ENCODE data around the gene RAB3B.

RAB3B gene

DNA sequence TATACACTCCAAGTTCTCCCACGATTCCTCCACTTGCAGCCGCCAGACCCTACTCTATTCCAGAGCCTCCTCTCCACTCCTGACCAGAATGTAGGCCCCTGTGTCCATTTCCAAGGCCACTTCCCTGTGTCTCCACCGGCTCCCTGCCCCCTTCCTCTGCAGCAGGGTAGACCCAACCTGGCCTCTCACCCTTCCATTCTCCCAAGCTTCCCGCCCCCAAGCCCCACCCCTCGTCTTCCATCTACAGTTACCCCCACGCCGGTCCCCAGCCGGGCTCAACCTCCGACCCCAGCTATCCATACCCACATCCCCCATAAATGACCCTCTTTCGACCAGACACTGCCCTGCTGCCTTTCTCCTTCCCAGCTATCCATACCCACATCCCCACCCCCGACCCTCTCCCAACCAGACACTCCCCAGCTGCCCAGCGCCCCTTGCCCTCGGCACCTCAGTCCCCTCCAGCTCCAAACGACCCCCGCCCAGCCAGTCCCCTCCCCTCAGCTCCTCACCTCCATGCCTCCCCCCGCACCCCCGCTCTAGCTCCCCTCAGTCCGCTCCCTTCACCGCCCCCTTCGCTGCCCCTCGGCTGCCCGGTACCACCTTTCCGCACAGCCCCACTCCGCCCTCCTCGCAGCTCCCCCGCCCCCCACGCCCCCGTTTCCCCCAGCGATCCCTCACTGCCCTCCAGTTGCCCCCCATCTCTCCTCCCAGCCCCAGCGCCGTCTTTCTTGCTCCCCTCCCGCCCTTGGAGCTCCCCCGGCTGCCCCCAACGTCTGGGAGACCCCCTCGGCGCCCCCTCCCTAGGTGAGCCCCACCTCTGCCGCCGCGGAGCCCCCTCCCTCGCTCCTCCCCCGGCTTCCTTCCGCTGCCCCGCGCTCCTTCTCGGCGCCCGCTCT lies 670 bp downstream of the RAB3B start:
- TF ChIP-seq EZH2phosphoT487 (IDR thresholded peaks at IDR 0.05; ENCODE audit: low read depth): no peak
- TF ChIP-seq, protein P1, sequence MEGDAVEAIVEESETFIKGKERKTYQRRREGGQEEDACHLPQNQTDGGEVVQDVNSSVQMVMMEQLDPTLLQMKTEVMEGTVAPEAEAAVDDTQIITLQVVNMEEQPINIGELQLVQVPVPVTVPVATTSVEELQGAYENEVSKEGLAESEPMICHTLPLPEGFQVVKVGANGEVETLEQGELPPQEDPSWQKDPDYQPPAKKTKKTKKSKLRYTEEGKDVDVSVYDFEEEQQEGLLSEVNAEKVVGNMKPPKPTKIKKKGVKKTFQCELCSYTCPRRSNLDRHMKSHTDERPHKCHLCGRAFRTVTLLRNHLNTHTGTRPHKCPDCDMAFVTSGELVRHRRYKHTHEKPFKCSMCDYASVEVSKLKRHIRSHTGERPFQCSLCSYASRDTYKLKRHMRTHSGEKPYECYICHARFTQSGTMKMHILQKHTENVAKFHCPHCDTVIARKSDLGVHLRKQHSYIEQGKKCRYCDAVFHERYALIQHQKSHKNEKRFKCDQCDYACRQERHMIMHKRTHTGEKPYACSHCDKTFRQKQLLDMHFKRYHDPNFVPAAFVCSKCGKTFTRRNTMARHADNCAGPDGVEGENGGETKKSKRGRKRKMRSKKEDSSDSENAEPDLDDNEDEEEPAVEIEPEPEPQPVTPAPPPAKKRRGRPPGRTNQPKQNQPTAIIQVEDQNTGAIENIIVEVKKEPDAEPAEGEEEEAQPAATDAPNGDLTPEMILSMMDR (IDR thresholded peaks at IDR 0.05; ENCODE audit: low read depth, low read length): no peak
- no peak overlapping the region for H2AFZ ChIP-seq (ENCODE audit: low read depth, low read length)
- H3K9ac ChIP-seq (ENCODE audit: low read length): no peak overlapping the region
- H3K4me2 ChIP-seq (ENCODE audit: low read length): peak overlapping the region; percentile 48
- no peak overlapping the region for H3K27ac ChIP-seq (ENCODE audit: low read length)
- H3K36me3 ChIP-seq (replicated peaks; ENCODE audit: low read depth, low read length): no peaks in the 10 kb centered on the region
- no peaks in the 10 kb centered on the region for H4K20me1 ChIP-seq (ENCODE audit: insufficient read depth, low read length)
- H3K9me3 ChIP-seq (ENCODE audit: insufficient read depth, low read length): no peaks in the 10 kb centered on the region
- H3K4me1 ChIP-seq (ENCODE audit: low read length): peaks cover 7% of the 10 kb centered on the region
- H3K27me3 ChIP-seq (ENCODE audit: low read depth, low read length): peaks cover 4% of the 10 kb centered on the region; the same call in 1 of the 2 replicates
- no peaks in the 10 kb centered on the region for H3K79me2 ChIP-seq (ENCODE audit: low read length)
- peak overlapping the region; percentile 72 for H3K4me3 ChIP-seq (ENCODE audit: low read length)

- no peaks in the 10 kb centered on the region for H3K79me2 ChIP-seq (ENCODE audit: low read length)
- no peak overlapping the region for H2AFZ ChIP-seq (ENCODE audit: low read depth, low read length)
- no peak overlapping the region for H3K4me3 ChIP-seq (ENCODE audit: low read length)
- H3K4me2 ChIP-seq (ENCODE audit: low read length): no peak overlapping the region
- TF ChIP-seq, protein P1 (IDR thresholded peaks at IDR 0.05; ENCODE audit: low read depth, low read length): no peak
- TF ChIP-seq EZH2phosphoT487 (IDR thresholded peaks at IDR 0.05; ENCODE audit: low read depth): no peak
- no peaks in the 10 kb centered on the region for H4K20me1 ChIP-seq (ENCODE audit: insufficient read depth, low read length)
- no peaks in the 10 kb centered on the region for H3K36me3 ChIP-seq (replicated peaks; ENCODE audit: low read depth, low read length)
- H3K4me1 ChIP-seq (ENCODE audit: low read length): peaks cover 7% of the 10 kb centered on the region
- H3K27me3 ChIP-seq (ENCODE audit: low read depth, low read length): peaks cover 4% of the 10 kb centered on the region; the same call in 1 of the 2 replicates
- no peak overlapping the region for H3K27ac ChIP-seq (ENCODE audit: low read length)
- no peaks in the 10 kb centered on the region for H3K9me3 ChIP-seq (ENCODE audit: insufficient read depth, low read length)
- H3K9ac ChIP-seq (ENCODE audit: low read length): no peak overlapping the region
Observed at GRCh38 chr1:51988254-51988653, 2.2 kb downstream of the RAB3B start.

DNA sequence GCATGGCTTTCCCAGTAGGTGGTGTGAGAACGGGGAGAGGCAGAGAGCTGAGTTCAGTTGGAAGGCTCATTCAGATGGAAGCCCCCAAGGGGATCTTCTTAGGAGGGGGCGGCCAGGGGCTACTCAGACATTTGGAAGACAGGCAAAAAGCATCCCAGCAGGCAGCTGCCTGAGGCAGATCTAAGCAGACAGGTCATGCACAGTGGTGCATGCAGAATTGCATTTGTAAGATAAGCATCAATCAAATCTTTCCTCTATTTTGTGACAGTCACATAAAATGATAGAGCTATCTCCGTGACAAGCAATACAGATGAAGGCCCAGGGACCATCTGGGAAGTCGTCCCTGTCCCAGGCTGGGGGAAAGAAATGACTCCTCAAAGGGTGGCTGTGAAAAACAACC lies 3.8 kb downstream of the RAB3B start:
- Histone ChIP-seq H3K4me2 (ENCODE audit: low read length) (no peak overlapping the region), H3K27me3 (ENCODE audit: low read depth, low read length) (0 out of 2 replicates have a peak, but pooled peaks cover 4% of the 10 kb centered on the region), H3K4me1 (ENCODE audit: low read length) (peaks cover 7% of the 10 kb centered on the region), H3K79me2 (ENCODE audit: low read length) (no peaks in the 10 kb centered on the region), H3K9ac (ENCODE audit: low read length) (no peak overlapping the region), H2AFZ (ENCODE audit: low read depth, low read length) (no peak overlapping the region), H3K9me3 (ENCODE audit: insufficient read depth, low read length) (no peaks in the 10 kb centered on the region), H3K36me3 (replicated peaks; ENCODE audit: low read depth, low read length) (no peaks in the 10 kb centered on the region), H4K20me1 (ENCODE audit: insufficient read depth, low read length) (no peaks in the 10 kb centered on the region), H3K4me3 (ENCODE audit: low read length) (no peak overlapping the region), H3K27ac (ENCODE audit: low read length) (no peak overlapping the region)
- TF ChIP-seq, protein P1 (IDR thresholded peaks at IDR 0.05; ENCODE audit: low read depth, low read length): no peak
- no peak for TF ChIP-seq EZH2phosphoT487 (IDR thresholded peaks at IDR 0.05; ENCODE audit: low read depth)

DNA sequence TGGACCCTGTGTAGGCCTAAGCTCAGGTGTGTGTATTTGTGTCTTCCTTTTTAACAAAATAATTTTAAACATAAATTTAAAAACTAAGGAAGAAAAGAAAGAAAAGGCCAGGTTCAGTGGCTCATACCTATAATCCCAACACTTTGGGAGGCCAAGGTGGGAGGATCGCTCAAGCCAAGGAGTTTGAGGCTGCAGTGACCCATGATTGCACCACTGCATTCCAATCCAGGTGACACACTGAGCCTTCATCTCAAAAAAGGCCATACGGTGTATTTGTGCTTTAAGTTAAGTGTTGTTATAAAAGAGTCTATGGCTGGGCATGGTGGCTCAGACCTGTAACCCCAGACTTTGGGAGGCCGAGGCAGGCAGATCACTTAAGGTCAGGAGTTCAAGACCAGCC lies 8.3 kb downstream of the RAB3B start:
- no peak overlapping the region for H2AFZ ChIP-seq (ENCODE audit: low read depth, low read length)
- H3K4me3 ChIP-seq (ENCODE audit: low read length): no peak overlapping the region
- H4K20me1 ChIP-seq (ENCODE audit: insufficient read depth, low read length): no peaks in the 10 kb centered on the region
- H3K27ac ChIP-seq (ENCODE audit: low read length): no peak overlapping the region
- H3K9me3 ChIP-seq (ENCODE audit: insufficient read depth, low read length): no peaks in the 10 kb centered on the region
- peaks cover 7% of the 10 kb centered on the region for H3K4me1 ChIP-seq (ENCODE audit: low read length)
- H3K27me3 ChIP-seq (ENCODE audit: low read depth, low read length): no peaks in the 10 kb centered on the region
- no peaks in the 10 kb centered on the region for H3K79me2 ChIP-seq (ENCODE audit: low read length)
- TF ChIP-seq, protein P1 (IDR thresholded peaks at IDR 0.05; ENCODE audit: low read depth, low read length): no peak
- TF ChIP-seq EZH2phosphoT487 (IDR thresholded peaks at IDR 0.05; ENCODE audit: low read depth): no peak
- H3K4me2 ChIP-seq (ENCODE audit: low read length): no peak overlapping the region
- H3K36me3 ChIP-seq (replicated peaks; ENCODE audit: low read depth, low read length): no peaks in the 10 kb centered on the region
- no peak overlapping the region for H3K9ac ChIP-seq (ENCODE audit: low read length)

Measured in OCI-LY3 (cell line).